ENCODE data around the gene TSPAN9. TPM values are rescaled to one million over a fixed set of nuclear protein-coding genes. Genes with fewer than 3 reads are reported as not detected.

The TSPAN9 gene
- total RNA-seq, 2 experiments from 2014 or later = 0.87 to 1.2 TPM

GRCh38 chr12:3228552-3228951 is 151.4 kb downstream of the TSPAN9 start:
- ChIA-PET CTCF (no interaction called here), POLR2A (no interaction called here)
- DNase-seq = no peak
- Mint-ChIP-seq H3K36me3 (no peaks in the 10 kb centered on the region), H3K4me1 (ENCODE audit: low read depth) (no peaks in the 10 kb centered on the region), H3K4me3 (no peak overlapping the region), H3K27me3 (peaks cover 7% of the 10 kb centered on the region), H3K9me3 (peaks cover 4% of the 10 kb centered on the region), H3K27ac (no peak overlapping the region)
- intact Hi-C loops (cut with micrococcal nuclease) = no loop called here

GRCh38 chr12:3229577-3229976 is 152.4 kb downstream of the TSPAN9 start:
- no peak overlapping the region for H3K4me3 Mint-ChIP-seq
- H3K27ac Mint-ChIP-seq = no peak overlapping the region
- peaks cover 7% of the 10 kb centered on the region for H3K27me3 Mint-ChIP-seq
- intact Hi-C loops (cut with micrococcal nuclease) = no loop called here
- H3K36me3 Mint-ChIP-seq = no peaks in the 10 kb centered on the region
- peaks cover 4% of the 10 kb centered on the region for H3K9me3 Mint-ChIP-seq
- H3K4me1 Mint-ChIP-seq (ENCODE audit: low read depth) = no peaks in the 10 kb centered on the region
- POLR2A ChIA-PET = no interaction called here
- CTCF ChIA-PET = no interaction called here
- DNase-seq = no peak

GRCh38 chr12:3230758-3231375 is 153.7 kb downstream of the TSPAN9 start:
- Mint-ChIP-seq H3K27me3 (peaks cover 8% of the 10 kb centered on the region), H3K36me3 (no peaks in the 10 kb centered on the region), H3K9me3 (peaks cover 4% of the 10 kb centered on the region), H3K4me3 (no peak overlapping the region), H3K4me1 (ENCODE audit: low read depth) (no peaks in the 10 kb centered on the region), H3K27ac (no peak overlapping the region)
- POLR2A ChIA-PET = no interaction called here
- intact Hi-C loops (cut with micrococcal nuclease) = no loop called here
- no peak for DNase-seq
- CTCF ChIA-PET = no interaction called here

GRCh38 chr12:3231399-3231876 is 154.3 kb downstream of the TSPAN9 start:
- DNase-seq = no peak
- Mint-ChIP-seq H3K36me3 (no peaks in the 10 kb centered on the region), H3K27ac (no peak overlapping the region), H3K27me3 (peaks cover 8% of the 10 kb centered on the region), H3K4me3 (no peak overlapping the region), H3K4me1 (ENCODE audit: low read depth) (no peaks in the 10 kb centered on the region), H3K9me3 (peaks cover 4% of the 10 kb centered on the region)
- CTCF ChIA-PET = no interaction called here
- intact Hi-C loops (cut with micrococcal nuclease) = no loop called here
- POLR2A ChIA-PET = no interaction called here

GRCh38 chr12:3233797-3234196 is 156.6 kb downstream of the TSPAN9 start:
- peaks cover 4% of the 10 kb centered on the region for H3K9me3 Mint-ChIP-seq
- ChIA-PET CTCF (interaction anchor here (1.4 kb wide), 1 partner anchor 42 kb away, joined by 4 read pairs; no protein-coding TSS in a partner anchor), POLR2A (no interaction called here)
- no peaks in the 10 kb centered on the region for H3K36me3 Mint-ChIP-seq
- no peaks in the 10 kb centered on the region for H3K4me1 Mint-ChIP-seq (ENCODE audit: low read depth)
- DNase-seq = no peak
- no peak overlapping the region for H3K27ac Mint-ChIP-seq
- H3K27me3 Mint-ChIP-seq = peaks cover 6% of the 10 kb centered on the region
- intact Hi-C loops (cut with micrococcal nuclease) = no loop called here
- no peak overlapping the region for H3K4me3 Mint-ChIP-seq

GRCh38 chr12:3236345-3237187 is 159.4 kb downstream of the TSPAN9 start:
- DNase-seq = peak; percentile 53

GRCh38 chr12:3238196-3238595 is 161.0 kb downstream of the TSPAN9 start:
- ChIA-PET CTCF (interaction anchor here (1.7 kb wide), 1 partner anchor 35 kb away, joined by 6 read pairs; no protein-coding TSS in a partner anchor), POLR2A (no interaction called here)
- no peaks in the 10 kb centered on the region for H3K36me3 Mint-ChIP-seq
- no peak overlapping the region for H3K4me3 Mint-ChIP-seq
- H3K27ac Mint-ChIP-seq = no peak overlapping the region
- H3K9me3 Mint-ChIP-seq = no peaks in the 10 kb centered on the region
- DNase-seq = no peak
- intact Hi-C loops (cut with micrococcal nuclease) = no loop called here
- H3K4me1 Mint-ChIP-seq (ENCODE audit: low read depth) = no peaks in the 10 kb centered on the region
- peaks cover 3% of the 10 kb centered on the region for H3K27me3 Mint-ChIP-seq

More at GRCh38 chr12:3236345-3237187, 159.4 kb downstream of the TSPAN9 start:
- H3K4me3 Mint-ChIP-seq = no peak overlapping the region
- H3K9me3 Mint-ChIP-seq = no peaks in the 10 kb centered on the region
- H3K36me3 Mint-ChIP-seq = no peaks in the 10 kb centered on the region
- POLR2A ChIA-PET = no interaction called here
- H3K4me1 Mint-ChIP-seq (ENCODE audit: low read depth) = no peaks in the 10 kb centered on the region
- CTCF ChIA-PET = interaction anchor here (1.6 kb wide), 1 partner anchor 39 kb away, joined by 5 read pairs; no protein-coding TSS in a partner anchor
- peaks cover 3% of the 10 kb centered on the region for H3K27me3 Mint-ChIP-seq
- intact Hi-C loops (cut with micrococcal nuclease) = no loop called here
- H3K27ac Mint-ChIP-seq = no peak overlapping the region

GRCh38 chr12:3241621-3242020 is 164.4 kb downstream of the TSPAN9 start:
- no peaks in the 10 kb centered on the region for H3K9me3 Mint-ChIP-seq
- H3K27me3 Mint-ChIP-seq = no peaks in the 10 kb centered on the region
- H3K27ac Mint-ChIP-seq = no peak overlapping the region
- H3K4me3 Mint-ChIP-seq = no peak overlapping the region
- no peak for DNase-seq
- ChIA-PET CTCF (no interaction called here), POLR2A (no interaction called here)
- H3K36me3 Mint-ChIP-seq = no peaks in the 10 kb centered on the region
- intact Hi-C loops (cut with micrococcal nuclease) = no loop called here
- H3K4me1 Mint-ChIP-seq (ENCODE audit: low read depth) = no peaks in the 10 kb centered on the region

GRCh38 chr12:3242199-3242863 is 165.2 kb downstream of the TSPAN9 start:
- ChIA-PET POLR2A (no interaction called here), CTCF (no interaction called here)
- H3K9me3 Mint-ChIP-seq = no peaks in the 10 kb centered on the region
- no peak overlapping the region for H3K4me3 Mint-ChIP-seq
- no peaks in the 10 kb centered on the region for H3K27me3 Mint-ChIP-seq
- H3K27ac Mint-ChIP-seq = no peak overlapping the region
- intact Hi-C loops (cut with micrococcal nuclease) = no loop called here
- DNase-seq = no peak
- no peaks in the 10 kb centered on the region for H3K4me1 Mint-ChIP-seq (ENCODE audit: low read depth)
- H3K36me3 Mint-ChIP-seq = no peaks in the 10 kb centered on the region

- POLR2A ChIA-PET = no interaction called here
- Mint-ChIP-seq H3K27me3 (no peaks in the 10 kb centered on the region), H3K4me3 (no peak overlapping the region), H3K36me3 (no peaks in the 10 kb centered on the region), H3K4me1 (ENCODE audit: low read depth) (no peaks in the 10 kb centered on the region), H3K9me3 (no peaks in the 10 kb centered on the region), H3K27ac (no peak overlapping the region)
- CTCF ChIA-PET = no interaction called here
- DNase-seq = no peak
- intact Hi-C loops (cut with micrococcal nuclease) = no loop called here
These were observed 166.4 kb downstream of the TSPAN9 start for GRCh38 chr12:3243376-3244084.

GRCh38 chr12:3244219-3244750 is 167.1 kb downstream of the TSPAN9 start:
- POLR2A ChIA-PET = no interaction called here
- no peaks in the 10 kb centered on the region for H3K9me3 Mint-ChIP-seq

GRCh38 chr12:3246253-3246652 is 169.1 kb downstream of the TSPAN9 start:
- Mint-ChIP-seq H3K27ac (no peak overlapping the region), H3K36me3 (no peaks in the 10 kb centered on the region), H3K27me3 (no peaks in the 10 kb centered on the region), H3K9me3 (no peaks in the 10 kb centered on the region), H3K4me1 (ENCODE audit: low read depth) (peaks cover 6% of the 10 kb centered on the region), H3K4me3 (no peak overlapping the region)
- ChIA-PET POLR2A (no interaction called here), CTCF (no interaction called here)
- DNase-seq = no peak
- intact Hi-C loops (cut with micrococcal nuclease) = no loop called here

More at GRCh38 chr12:3244219-3244750, 167.1 kb downstream of the TSPAN9 start:
- no peak for DNase-seq
- Mint-ChIP-seq H3K36me3 (no peaks in the 10 kb centered on the region), H3K27me3 (no peaks in the 10 kb centered on the region), H3K27ac (no peak overlapping the region), H3K4me3 (no peak overlapping the region), H3K4me1 (ENCODE audit: low read depth) (peaks cover 4% of the 10 kb centered on the region)
- intact Hi-C loops (cut with micrococcal nuclease) = no loop called here
- CTCF ChIA-PET = no interaction called here
